ENCODE measurements around the gene TRAF2. TPM values are rescaled to one million over a fixed set of nuclear protein-coding genes. Genes with fewer than 3 reads are reported as not detected.

Gene TRAF2
- total RNA-seq, 2 experiments from 2014 or later = 48.1 to 55.0 TPM

DNA sequence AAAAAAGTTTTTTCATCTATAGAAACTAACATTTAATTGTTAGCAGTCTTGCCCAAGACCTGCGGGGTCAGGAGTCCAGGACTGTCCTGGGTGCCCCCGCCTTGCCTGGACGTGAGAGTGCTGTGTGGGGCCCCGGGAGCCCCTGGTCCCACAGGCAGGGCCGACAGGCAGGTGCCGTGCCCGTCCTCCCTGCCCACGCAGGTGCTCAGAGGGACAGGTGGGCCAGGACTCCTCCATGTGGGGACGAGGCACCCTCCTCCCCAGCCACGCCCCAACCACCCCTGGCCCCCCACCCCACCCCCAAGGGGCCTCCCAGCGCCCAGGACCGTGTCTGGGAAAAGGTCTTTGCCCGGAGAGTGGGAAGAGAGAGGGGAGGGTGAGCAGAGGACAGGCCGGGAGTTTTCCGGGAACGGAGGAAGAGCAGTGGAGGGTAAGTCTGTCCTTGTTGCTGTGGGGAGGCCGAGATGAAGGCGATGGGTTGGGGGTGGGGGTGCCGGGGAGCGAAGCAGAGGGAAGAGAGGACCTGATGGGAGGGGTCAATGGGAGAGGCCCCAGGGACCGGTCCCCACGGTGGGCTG lies 63.0 kb downstream of the TRAF2 start:
- CTCF ChIA-PET = interaction anchor here (2.0 to 6.4 kb wide), 2 partner anchors 80 to 86 kb away, joined by 26 to 46 read pairs; partner anchors contain the start of gene ABCA2
- POLR2A ChIA-PET = interaction anchor here (0.6 kb wide), 1 partner anchor 1007 kb away, joined by 4 read pairs; no protein-coding TSS in a partner anchor

- ChIA-PET CTCF (no interaction called here), POLR2A (interaction anchor here (0.6 kb wide), 1 partner anchor 1008 kb away, joined by 4 read pairs; no protein-coding TSS in a partner anchor)
Observed at GRCh38 chr9:136949817-136950655, 63.7 kb downstream of the TRAF2 start.

- POLR2A ChIA-PET = no interaction called here
- CTCF ChIA-PET = interaction anchor here (0.9 kb wide), 1 partner anchor 80 kb away, joined by 4 read pairs; no protein-coding TSS in a partner anchor
Observed at GRCh38 chr9:136950656-136951276, 64.5 kb downstream of the TRAF2 start.

- ChIA-PET POLR2A (no interaction called here), CTCF (interaction anchor here (0.6 to 0.9 kb wide), 2 partner anchors 79 to 364 kb away, joined by 3 to 4 read pairs; no protein-coding TSS in a partner anchor)
Observed at GRCh38 chr9:136951541-136952320, 65.4 kb downstream of the TRAF2 start, which contains the start of gene LCN12. TSS of gene LCN12 (plus strand) at chr9:136952273. CDS start at chr9:136952328, 55 bp downstream.

DNA sequence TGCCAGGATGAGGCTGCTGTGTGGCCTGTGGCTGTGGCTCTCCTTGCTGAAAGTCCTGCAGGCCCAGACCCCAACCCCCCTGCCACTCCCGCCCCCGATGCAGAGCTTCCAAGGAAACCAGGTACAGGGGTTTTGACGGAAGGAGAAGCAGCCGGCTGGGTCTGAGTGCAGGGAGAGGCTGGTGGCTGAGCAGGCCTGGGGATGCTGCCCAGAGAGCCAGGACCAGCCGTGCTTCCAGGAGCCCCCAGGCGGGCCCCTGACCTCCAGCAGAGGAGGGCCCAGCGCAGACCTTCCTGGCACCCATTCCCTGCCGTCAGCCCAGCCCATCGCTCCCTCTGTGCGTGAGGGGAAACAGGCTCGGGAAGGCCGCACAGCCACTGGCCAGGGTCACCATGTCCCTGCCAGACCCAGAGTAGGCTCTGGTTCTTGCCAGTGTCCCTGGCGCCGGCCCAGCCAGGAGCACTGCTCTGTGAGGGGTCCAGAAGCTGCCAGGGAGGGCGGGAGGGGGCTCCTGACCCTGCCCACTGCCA lies 66.1 kb downstream of the TRAF2 start:
- CTCF ChIA-PET = interaction anchor here (0.6 to 0.9 kb wide), 2 partner anchors 133 to 364 kb away, joined by 3 to 4 read pairs; no protein-coding TSS in a partner anchor
- POLR2A ChIA-PET = interaction anchor here (0.6 kb wide), 1 partner anchor 118 kb away, joined by 3 read pairs; the partner anchor contains the start of gene SAPCD2

GRCh38 chr9:136952876-136953770 lies 66.8 kb downstream of the TRAF2 start:
- ChIA-PET CTCF (interaction anchor here (0.9 kb wide), 1 partner anchor 132 kb away, joined by 4 read pairs; no protein-coding TSS in a partner anchor), POLR2A (interaction anchor here (0.6 to 1.7 kb wide), 2 partner anchors 18 to 117 kb away, joined by 3 to 5 read pairs; partner anchors contain the start of gene SAPCD2)

- ChIA-PET POLR2A (interaction anchor here (1.7 kb wide), 1 partner anchor 17 kb away, joined by 5 read pairs; no protein-coding TSS in a partner anchor), CTCF (interaction anchor here (0.9 kb wide), 1 partner anchor 21 kb away, joined by 3 read pairs; no protein-coding TSS in a partner anchor)
Observed at GRCh38 chr9:136953771-136954269, 67.5 kb downstream of the TRAF2 start.

DNA sequence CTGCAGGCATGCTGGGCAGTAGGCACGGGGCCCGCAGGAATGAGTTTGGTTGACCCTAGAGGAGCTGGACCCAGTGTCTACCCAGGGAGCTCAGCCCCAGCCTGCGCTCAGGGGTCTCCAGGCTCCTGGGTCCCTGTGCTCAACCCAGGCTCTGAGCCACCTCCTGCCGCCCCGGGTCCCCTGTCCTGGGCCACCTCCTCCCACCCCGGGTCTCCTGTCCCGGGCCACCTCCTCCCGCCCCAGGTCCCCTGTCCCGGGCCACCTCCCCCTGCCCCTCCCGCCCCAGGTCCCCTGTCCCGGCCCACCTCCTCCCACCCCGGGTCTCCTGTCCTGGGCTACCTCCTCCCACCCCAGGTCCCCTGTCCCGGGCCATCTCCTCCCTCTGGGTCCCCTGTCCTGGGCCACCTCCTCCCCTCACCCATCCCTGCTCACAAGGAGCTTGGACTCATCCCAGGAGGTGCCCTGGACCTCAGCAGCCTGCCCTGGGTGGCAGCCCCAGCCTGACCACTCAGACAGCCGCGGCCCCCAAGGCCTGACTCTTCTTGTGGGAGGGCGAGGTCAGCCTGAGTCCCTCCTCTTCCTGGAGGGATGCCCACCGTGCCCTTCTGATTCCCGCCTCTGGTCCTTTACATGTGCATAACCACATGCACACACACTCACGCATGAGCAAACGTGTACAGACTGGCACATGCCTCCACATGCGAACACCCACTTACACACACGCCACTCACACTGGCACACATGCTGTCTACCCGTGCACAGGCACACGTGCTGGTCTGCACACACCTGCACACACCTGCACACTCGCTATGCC lies 68.2 kb downstream of the TRAF2 start:
- ChIA-PET CTCF (interaction anchor here (0.9 to 1.2 kb wide), 3 partner anchors 21 to 81 kb away, joined by 3 to 4 read pairs (median 3); no protein-coding TSS in a partner anchor), POLR2A (interaction anchor here (1.7 kb wide), 1 partner anchor 16 kb away, joined by 5 read pairs; no protein-coding TSS in a partner anchor)

DNA sequence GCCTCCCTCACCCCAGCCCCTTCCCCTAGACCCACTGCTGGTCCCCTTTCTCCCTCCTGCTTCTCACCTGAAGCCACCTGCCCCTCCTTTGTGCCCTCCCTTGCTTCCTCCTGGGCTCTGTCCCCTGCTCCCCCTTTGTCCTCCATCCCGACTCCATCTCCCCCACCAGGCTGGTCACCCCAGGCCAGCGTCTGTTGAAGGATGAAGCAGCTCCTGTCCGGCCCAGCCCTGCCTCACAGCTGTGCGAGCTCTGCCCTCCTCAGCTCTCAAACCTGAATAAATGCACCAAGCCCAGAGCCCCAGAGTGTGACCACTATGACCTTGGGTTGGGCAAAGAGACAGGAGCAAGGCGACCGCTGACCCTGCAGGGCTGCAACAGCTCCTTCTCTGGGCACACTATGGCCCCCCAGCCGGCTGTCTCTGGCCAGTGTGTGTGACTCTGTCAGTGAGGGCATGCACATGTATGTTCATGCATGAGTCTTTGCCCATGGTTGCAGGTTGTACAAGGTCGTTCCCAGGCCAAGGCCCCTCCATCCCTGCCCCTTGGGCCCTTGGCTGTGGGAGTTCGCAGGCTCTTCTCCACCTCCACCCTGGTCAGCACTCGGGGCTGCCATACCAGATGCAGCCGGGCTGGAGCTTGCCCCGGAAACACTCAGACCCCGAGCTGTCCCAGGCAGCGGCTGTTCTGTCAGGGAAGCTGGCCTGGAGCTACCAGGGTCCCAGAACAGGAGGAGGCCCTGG lies 69.1 kb downstream of the TRAF2 start:
- ChIA-PET CTCF (interaction anchor here (1.0 to 1.2 kb wide), 2 partner anchors 74 to 80 kb away, joined by 3 to 4 read pairs; no protein-coding TSS in a partner anchor), POLR2A (interaction anchor here (0.7 kb wide), 1 partner anchor 39 kb away, joined by 4 read pairs; no protein-coding TSS in a partner anchor)

- CTCF ChIA-PET = no interaction called here
- POLR2A ChIA-PET = interaction anchor here (0.7 kb wide), 1 partner anchor 38 kb away, joined by 4 read pairs; no protein-coding TSS in a partner anchor
Observed at GRCh38 chr9:136955943-136956335, 69.6 kb downstream of the TRAF2 start.

DNA sequence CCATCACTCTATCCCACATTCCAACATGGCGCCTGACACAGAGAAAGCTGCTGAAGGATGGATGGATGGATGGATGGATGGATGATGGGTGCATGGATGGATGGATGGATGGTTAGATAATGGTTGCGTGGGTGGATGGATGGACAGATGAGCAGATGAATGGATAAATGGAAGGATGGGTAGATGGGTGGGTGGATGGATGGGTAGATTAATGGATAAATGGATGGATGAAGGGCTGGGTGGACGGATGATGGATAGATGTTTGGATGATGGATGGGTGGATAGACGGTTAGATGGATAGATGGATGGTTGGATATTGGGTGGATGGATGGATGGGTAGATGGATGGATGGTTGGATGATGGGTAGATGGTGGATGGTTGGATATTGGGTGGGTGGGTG lies 70.3 kb downstream of the TRAF2 start:
- CTCF ChIA-PET = no interaction called here
- POLR2A ChIA-PET = no interaction called here

- POLR2A ChIA-PET = no interaction called here
- CTCF ChIA-PET = no interaction called here
Observed at GRCh38 chr9:136957461-136957860, 71.1 kb downstream of the TRAF2 start.

GRCh38 chr9:136957901-136958300 lies 71.6 kb downstream of the TRAF2 start:
- ChIA-PET POLR2A (no interaction called here), CTCF (interaction anchor here (1.7 kb wide), 1 partner anchor 74 kb away, joined by 5 read pairs; the partner anchor contains the start of gene FUT7)

- ChIA-PET CTCF (interaction anchor here (1.7 kb wide), 1 partner anchor 73 kb away, joined by 5 read pairs; the partner anchor contains the start of gene FUT7), POLR2A (no interaction called here)
Observed at GRCh38 chr9:136958473-136958872, 72.2 kb downstream of the TRAF2 start.
